Measurements from ENCODE around the gene GLIPR1.

- TF ChIP-seq CTCF (IDR thresholded peaks at IDR 0.05) (no peak), POLR2A (IDR thresholded peaks at IDR 0.05) (no peak)
These were observed 543 bp upstream of the GLIPR1 start for GRCh38 chr12:75479963-75480461.
